Measurements from ENCODE around the gene FAM43A.
A peak's percentile ranks its signal among the peaks of the same experiment; 100 is the strongest.

FAM43A gene

DNA sequence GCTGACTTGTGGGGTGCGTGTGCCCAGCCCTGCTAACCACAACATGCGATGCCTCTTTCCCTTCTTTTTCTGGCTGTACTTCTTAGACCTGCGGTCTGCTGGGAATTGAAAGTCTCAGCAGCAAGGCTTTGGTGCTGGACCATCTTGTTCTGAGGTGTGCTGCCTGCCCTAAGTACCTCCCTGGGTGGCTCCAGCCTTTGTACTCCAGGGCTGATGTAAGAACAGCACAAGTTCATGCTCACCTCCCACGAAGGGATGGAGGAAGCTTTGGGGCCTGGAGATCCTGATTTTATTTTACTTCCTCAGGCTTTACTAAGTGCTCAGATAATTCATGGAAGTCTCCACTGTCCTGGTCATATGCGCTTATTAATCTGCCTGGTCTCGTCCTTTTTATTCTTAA lies 28.9 kb downstream of the FAM43A start:
- no peak for DNase-seq (ENCODE audit: low read depth)
- TF ChIP-seq, protein P1, sequence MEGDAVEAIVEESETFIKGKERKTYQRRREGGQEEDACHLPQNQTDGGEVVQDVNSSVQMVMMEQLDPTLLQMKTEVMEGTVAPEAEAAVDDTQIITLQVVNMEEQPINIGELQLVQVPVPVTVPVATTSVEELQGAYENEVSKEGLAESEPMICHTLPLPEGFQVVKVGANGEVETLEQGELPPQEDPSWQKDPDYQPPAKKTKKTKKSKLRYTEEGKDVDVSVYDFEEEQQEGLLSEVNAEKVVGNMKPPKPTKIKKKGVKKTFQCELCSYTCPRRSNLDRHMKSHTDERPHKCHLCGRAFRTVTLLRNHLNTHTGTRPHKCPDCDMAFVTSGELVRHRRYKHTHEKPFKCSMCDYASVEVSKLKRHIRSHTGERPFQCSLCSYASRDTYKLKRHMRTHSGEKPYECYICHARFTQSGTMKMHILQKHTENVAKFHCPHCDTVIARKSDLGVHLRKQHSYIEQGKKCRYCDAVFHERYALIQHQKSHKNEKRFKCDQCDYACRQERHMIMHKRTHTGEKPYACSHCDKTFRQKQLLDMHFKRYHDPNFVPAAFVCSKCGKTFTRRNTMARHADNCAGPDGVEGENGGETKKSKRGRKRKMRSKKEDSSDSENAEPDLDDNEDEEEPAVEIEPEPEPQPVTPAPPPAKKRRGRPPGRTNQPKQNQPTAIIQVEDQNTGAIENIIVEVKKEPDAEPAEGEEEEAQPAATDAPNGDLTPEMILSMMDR (conservative IDR thresholded peaks at IDR 0.05; ENCODE audit: low read depth, low read length) = no peak
- no peak overlapping the region for H3K4me3 ChIP-seq (ENCODE audit: low read depth, low read length)

DNA sequence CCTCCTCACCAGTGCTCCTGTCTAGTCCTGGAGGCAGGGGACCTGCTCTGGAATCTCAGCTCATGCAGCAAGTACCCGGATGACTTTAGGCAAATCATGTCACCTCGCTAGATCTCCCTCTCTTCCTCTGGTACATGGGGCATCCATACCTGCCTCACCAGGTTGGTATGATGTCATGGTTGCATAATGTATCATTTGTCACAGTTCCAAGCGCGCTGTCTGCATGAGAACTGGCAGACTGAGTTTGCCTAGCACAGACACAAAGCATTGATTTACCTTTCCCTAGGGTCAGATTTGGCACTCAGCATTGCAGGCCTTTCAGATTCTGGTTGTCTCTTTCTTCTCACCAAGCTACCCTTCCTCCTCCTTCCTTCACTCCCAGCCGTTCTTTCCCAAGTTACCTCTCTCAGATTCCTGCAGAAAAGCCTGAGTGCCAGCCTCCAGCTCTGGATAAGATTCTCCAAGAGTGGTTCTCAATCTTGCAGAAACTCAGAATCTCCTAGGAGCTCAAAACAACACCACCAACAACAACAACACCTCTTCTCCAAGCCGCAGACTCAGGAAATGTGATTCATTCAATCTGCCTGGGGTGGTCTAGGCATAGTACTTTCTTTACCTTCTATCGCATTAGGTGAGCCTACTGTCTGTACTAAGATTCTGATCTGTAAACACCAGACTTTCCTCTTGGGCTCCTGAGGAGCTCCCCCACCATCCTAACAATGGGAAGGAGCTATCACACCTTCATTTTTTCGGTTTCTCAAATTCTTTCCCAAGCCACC lies 29.5 kb downstream of the FAM43A start:
- no peak overlapping the region for H3K4me3 ChIP-seq (ENCODE audit: low read depth, low read length)
- peak; percentile 45 for DNase-seq (ENCODE audit: low read depth)
- TF ChIP-seq, protein P1 (conservative IDR thresholded peaks at IDR 0.05; ENCODE audit: low read depth, low read length) = no peak

DNA sequence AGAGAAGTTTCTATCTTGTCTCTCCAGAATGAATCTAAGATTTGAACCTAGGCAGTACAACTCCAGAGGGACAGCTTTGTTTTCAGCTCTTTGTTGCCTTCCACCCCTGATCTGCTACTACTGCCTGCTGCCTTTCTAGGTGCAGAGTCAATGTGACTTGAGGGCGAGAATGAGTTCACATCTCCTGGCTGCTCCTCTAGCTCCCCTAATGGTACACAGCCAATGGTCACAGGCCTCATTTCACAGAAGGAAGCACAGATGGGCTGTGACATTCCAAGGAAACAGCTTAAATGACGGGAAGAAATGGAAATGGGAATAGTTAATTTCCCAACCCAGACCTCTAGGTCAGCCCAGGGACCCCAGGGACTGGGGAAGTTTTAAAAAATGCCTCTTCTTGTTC lies 32.4 kb downstream of the FAM43A start:
- TF ChIP-seq, protein P1 (conservative IDR thresholded peaks at IDR 0.05; ENCODE audit: low read depth, low read length) = no peak

DNA sequence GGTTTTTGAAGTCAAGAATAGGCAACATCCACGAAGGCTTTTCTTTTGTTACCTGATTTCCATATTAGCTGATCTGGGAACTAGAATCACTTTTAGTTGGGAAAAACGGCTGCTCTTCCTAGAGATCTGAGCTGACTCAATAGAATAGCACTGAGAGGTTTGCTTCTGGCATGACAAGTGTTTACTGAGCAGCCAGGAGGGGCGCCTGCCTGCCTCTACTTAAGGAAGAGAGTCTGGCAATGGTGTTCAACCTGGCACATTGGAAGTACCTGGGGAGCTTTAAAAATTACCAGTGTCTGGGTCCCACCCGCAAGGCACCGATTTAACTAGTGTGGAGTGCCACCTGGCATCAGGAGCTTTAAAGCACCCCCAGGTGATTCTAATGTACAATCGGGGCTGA lies 34.4 kb downstream of the FAM43A start:
- no peak for DNase-seq (ENCODE audit: low read depth)
- H3K4me3 ChIP-seq (ENCODE audit: low read depth, low read length) = no peak overlapping the region
- TF ChIP-seq, protein P1 (conservative IDR thresholded peaks at IDR 0.05; ENCODE audit: low read depth, low read length) = no peak

More for the DNA sequence above, 32.4 kb downstream of the FAM43A start:
- no peak overlapping the region for H3K4me3 ChIP-seq (ENCODE audit: low read depth, low read length)
- DNase-seq (ENCODE audit: low read depth) = no peak

DNA sequence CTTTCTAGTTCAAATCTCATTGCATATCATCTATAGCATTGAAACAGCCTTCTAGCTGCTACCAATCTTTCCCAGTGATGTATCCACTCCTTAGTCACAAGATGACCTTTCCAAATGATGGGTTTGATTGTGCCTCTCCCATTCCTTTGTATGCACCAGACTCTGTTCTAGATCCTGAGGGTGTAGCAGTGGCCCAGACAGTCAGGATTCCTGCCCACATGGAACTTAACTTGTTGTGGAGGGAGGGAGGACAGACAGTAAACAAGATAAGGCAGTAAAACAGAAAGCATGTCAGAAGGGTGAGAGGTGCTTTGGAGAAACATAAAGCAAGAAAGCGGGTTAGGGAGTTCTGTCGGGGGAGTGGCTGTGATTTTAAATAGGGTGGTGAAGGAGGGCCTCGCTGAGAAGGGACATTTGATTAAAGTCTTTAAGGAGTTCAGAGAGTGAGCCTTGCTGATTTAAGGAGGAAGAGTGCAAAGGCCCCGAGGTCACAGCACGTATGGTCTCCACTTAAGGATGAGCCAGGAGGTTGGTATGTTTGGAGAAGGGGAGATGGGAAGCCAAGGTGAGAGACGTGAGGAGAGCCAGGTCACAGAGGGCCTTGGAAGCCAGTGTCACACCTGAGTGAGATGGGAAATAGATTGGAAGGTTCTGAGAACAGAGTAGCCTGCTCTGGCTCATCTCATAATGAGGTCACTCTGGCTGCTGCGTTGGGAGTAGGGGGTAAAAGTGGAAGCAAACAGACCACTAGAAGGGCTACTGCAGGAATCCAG lies 38.3 kb downstream of the FAM43A start:
- TF ChIP-seq, protein P1 (conservative IDR thresholded peaks at IDR 0.05; ENCODE audit: low read depth, low read length) = no peak
- DNase-seq (ENCODE audit: low read depth) = no peak
- no peak overlapping the region for H3K4me3 ChIP-seq (ENCODE audit: low read depth, low read length)

DNA sequence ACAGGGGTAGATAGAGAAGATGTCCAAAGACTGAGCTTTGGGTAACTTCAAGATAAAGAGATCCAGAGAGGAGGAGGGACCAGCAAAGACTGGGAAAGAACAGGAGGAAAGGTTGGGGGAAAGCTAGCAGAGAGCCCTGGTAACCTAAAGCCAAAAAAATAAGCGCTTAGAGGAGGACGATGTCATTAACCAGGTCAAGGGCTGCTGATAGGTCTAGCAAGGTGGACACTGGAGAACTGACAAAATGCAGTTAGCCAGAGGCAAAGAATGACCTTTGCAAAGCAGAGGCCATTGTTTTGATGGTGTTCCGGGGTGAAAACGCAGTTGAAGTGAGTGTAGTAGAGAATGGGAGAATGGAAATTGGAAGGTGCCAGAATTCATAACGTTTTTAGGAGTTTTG lies 39.7 kb downstream of the FAM43A start:
- TF ChIP-seq, protein P1 (conservative IDR thresholded peaks at IDR 0.05; ENCODE audit: low read depth, low read length) = no peak
- no peak overlapping the region for H3K4me3 ChIP-seq (ENCODE audit: low read depth, low read length)
- no peak for DNase-seq (ENCODE audit: low read depth)
